Activated CD4-positive, alpha-beta T cell treated with anti-CD3 and anti-CD28 coated beads, Interleukin-2, Interleukin-4, amounts not matched to agents 100 ng/mL and 50 ng/mL, durations not matched to agents 16 hours and 8 hours (primary cell): ENCODE measurements around the gene INHA.

ENCODE experiments used
- DNase-seq: peaks from one replicate; pipeline ENCODE4 v3.0.0-alpha.2; 2020; ENCODE audit warnings: low spot score

The INHA gene

DNA sequence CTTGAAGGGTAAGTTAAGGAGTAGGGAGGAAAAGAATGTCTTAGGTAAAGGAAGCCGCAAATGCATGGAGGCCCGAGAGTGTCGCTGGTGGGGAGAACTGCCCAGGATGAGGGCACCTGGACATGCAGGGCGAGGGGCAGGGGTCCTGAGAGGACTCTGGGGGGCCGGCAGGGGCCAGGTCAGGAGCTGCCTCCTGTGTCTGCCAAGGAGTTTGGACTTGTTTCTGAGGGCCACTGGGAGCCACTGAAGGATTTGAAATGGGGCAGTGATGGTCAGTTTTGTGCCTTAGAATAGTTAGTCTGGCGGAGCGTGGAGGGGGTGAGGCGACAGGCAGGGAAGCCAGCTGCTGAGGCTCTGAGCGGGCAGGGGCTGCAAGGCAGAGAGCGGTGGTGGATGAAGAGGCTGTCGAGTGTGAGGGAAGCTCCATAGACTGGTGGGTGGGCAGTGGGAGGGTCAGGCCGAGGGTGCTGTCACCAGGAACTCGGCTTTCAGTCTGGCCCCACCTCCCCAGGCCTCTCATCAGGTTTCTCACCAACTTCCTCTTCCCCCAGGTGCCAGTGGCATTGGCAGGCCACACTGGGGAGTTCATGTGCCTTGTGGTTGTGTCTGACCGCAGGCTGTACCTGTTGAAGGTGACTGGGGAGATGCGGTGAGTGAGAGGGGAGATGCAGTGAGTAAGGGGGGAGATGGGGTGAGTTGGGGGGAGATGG is 40.6 kb downstream of the INHA start:
- no peak for DNase-seq

DNA sequence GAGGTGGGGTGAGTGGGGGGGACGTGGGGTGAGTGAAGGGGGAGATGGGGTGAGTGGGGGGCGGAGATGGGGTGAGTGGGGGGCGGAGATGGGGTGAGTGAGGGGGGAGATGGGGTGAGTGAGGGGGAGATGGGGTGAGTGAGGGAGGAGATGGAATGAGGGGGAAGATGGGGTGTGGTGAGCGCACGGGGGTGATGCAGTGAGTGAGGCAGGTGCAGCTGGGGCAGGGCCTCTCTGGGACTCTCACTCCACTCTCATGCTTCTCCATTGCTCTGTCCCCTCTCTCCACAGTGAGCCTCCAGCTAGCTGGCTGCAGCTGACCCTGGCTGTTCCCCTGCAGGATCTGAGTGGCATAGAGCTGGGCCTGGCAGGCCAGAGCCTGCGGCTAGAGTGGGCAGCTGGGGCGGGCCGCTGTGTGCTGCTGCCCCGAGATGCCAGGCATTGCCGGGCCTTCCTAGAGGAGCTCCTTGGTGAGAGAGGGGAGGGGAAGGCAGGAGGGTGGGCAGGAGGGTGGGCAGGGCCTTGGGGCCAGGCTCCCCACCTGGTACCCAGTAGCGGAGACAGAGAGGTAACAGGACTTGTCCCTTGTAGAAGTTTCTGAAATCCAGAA is 41.5 kb downstream of the INHA start:
- no peak for DNase-seq

DNA sequence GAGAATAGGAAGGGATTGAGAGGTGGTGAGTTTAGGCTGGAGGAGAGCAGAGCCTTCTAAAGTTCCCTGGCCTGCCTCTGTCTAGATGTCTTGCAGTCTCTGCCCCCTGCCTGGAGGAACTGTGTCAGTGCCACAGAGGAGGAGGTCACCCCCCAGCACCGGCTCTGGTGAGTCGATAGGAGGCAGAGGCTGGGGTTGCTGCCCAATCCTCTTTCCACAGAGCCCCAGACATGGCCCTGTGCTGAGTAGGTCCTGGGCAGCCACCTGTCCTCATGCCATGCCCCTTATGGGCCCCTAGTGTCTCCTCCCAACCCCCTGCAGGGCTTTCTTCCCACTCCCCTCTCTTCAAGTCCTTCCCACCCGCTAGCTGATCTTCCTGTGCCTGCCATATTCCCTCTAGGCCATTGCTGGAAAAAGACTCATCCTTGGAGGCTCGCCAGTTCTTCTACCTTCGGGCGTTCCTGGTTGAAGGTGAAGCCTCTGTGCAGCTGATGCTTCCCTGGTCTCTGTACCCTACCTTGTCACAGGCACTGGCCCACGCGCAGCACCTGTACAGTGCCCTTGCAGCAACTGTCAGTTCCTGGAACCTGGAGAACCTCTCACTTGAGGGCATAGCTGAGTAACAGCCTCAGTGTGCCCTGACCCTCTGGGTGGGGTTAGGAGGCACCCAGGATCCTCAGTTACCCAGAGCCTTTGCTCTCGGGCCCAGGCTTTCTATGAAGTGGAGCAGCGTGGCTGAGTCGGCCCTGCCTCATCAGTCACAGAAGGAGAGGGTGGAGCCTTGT is 42.2 kb downstream of the INHA start:
- DNase-seq: no peak

DNA sequence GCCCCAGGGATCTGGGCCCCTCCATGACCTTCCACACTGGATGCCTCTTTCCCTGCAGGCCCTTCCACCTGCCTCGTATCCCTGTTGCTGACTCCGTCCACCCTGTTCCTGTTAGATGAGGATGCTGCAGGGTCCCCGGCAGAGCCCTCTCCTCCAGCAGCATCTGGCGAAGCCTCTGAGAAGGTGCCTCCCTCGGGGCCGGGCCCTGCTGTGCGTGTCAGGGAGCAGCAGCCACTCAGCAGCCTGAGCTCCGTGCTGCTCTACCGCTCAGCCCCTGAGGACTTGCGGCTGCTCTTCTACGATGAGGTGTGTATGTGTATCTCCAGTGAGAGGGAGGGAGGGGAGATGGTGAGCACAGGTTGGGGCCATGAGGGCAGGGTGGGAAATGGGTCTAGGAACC is 42.9 kb downstream of the INHA start:
- DNase-seq: no peak

DNA sequence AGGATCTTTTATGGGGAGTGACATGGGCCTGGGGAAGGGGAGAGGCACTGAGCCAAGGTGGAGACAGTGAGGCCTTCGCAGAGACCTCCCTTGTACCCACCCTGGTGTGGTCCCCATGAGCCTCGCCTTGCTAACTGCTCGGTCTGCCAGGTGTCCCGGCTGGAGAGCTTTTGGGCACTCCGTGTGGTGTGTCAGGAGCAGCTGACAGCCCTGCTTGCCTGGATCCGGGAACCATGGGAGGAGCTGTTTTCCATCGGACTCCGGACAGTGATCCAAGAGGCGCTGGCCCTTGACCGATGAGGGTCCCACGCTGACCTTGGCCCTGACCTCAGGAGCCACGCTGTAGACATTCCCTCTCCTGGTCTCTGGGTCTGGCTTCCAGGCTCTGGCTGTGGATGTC is 43.8 kb downstream of the INHA start:
- no peak for DNase-seq

DNA sequence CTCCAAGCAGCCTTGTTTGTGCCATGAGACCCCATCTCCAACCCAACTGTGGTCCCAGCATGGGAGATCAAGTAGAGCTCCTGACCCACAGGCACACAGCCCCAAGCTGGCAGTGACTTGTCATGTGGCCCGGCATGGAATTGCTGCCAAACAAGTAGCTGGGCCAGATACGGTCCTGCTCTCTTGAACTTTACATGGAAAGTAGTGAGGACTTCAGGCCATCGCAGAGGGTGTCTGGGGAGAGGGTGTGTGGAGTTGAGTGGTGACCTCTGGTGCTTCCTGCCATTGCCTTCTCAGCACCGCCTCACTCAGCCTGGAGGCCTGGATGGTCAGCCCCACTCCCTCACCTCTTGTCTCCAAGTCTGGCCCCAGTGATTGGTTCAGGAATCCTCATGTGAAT is 44.4 kb downstream of the INHA start:
- no peak for DNase-seq

DNA sequence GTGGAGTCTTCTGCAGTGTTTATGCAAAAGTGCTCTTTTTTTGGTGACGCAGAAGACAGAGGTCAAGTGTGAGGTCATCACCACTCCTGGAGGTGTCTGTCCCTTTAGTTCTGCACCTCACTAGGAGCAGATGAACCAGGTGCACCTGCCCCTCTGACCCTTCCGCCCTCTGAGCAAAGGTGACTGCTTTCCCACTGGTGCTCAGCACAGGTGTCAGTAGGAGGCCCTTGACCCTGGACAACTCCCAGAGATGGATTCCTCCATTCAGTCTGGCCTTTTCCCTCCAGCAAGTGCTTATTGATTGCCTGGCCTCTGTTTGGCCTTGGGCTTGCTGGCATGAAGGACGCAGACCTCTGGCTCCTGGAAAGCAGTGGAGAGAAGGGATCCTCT is 46.6 kb downstream of the INHA start:
- no peak for DNase-seq

DNA sequence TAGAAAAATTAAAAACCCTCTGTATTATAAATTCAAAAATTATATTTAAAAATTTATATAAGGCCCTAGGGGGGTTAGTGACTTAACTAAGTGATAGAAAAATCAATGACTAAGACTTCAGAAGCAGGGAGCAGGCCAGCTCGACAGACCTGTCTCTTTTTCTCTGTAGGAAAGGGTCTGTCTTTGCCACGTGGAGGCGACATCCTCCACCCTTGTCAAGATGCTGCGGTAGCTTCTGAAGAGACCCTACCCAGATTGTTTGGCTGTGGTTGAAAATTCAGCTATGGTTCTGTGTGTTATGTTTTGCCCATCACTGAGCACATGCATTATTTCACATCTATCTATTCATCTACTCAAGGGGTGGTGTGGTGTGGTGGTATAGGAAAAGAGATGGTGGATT is 47.1 kb downstream of the INHA start:
- no peak for DNase-seq

DNA sequence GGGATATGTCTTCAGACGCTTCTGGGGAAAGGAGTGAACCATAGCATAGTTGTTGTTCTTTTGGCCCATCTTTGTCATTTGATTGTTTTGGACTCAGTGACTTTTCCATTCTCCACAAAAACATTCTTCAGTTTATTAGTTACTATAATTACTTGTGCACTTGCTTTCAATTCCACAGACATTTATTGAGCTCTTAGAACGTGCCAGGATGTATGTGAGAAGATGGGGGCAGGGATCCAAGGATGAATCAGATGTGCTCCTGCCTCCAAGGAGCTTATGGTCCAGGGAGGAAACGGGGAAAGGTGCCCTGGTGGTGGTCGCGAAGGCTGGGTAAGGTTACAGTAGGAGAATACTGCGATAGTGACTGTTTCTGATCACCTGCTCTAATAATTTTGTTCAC is 48.4 kb downstream of the INHA start:
- DNase-seq: no peak

DNA sequence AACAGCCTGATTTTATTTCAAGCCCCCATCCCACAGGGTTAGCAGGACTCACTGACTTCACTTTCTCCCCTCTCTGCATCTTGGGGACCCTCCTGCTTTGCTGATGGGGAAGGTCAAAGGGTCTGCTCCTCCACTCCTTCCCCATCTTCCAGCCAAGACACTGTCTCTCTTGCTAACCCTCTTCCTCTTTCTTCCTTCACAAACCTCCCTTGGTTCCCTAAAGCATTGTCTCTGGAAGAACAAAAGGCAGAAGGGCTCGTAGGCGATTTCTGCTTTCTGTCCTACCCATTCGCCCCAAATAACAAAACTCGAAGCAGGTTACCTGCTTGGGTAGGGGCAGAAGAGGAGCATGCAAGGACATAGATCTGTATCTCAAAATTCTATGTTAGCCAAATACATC is 49.8 kb downstream of the INHA start:
- DNase-seq: no peak

DNA sequence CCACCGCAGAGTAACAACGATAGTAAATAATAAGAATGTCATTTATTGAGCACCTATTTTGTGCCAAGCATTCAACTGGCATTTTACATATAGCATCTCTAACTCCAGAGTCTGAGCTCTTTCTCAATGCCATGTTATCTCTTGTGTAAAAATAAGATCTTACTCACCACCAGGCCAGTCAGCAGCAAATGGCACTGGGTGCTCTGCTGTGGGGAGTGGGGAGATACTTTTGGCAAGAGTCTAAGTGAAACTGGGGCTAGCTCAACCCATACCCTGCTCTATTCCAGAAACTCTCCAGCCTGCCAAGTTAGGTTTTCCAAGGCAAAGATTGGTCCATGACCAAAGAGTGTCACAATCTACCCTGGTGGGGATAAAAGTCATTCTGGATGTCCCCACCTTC is 50.4 kb downstream of the INHA start:
- no peak for DNase-seq

DNA sequence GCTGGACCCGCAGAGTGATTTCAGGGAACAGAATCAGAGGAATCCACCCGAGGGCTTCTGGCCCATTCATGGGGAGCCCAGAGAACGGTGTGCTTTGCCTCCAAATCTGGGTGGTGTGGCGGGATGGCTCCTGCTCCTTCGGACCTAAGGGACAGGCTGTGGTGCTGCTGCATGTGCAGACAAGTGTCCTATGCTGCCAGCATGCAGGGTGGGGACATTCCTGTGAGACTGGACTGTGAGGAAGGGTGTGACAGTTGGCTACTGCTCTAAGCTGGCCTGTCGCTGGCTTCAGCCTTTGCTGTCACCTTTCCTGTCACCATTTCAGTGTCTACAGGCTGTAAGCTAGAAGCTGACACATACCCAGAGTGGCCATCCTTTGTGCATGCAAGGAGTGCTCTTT is 52.5 kb downstream of the INHA start:
- no peak for DNase-seq

DNA sequence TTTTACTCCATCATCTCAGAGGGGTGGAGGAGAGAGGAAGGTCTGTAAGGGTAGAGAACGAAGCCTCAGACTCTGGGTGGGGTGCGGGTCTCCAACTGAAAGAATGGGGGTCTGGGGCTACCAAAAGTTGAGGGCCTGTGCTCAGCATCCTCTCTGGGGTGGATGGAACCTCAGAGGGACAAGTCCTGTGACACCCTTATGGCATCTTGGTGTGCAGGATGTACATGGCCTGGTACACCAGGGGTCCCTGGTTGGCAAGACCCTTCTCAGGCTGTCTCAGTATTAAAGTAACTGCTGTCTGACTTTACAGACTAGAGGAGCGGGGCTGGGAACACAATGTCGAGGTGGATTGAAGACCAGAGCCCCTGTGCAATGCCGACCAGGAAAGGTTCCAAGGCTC is 53.1 kb downstream of the INHA start:
- DNase-seq: no peak
